CD8-positive, alpha-beta memory T cell (primary cell): ENCODE results near the gene LCE5A. TPM values are rescaled to one million over a fixed set of nuclear protein-coding genes. Genes with fewer than 3 reads are reported as not detected.
A peak's percentile ranks its signal among the peaks of the same experiment; 100 is the strongest.

ENCODE experiments used
- CTCF ChIA-PET: fragments of 350-600 bp; sonication (Branson Sonifier 250); formaldehyde crosslinking; loops from one replicate; lab custom pipeline; 2021; ENCODE audit warnings: antibody characterized with exemption; lab: Charles Lee
- POLR2A ChIA-PET: fragments of 350-600 bp; sonication (Branson Sonifier 250); formaldehyde crosslinking; loops from one replicate; lab custom pipeline; 2021; ENCODE audit warnings: antibody characterized with exemption; lab: Charles Lee
- DNase-seq, 5 donors: peaks; one replicate each; pipeline versions ENCODE4 v3.0.0 to v3.0.0-alpha.2; 2020 to 2022; ENCODE audit warnings: mixed read lengths in 1 of 5
- H3K27ac ChIP-seq: one replicate; pipeline ENCODE4 v1.7.0; 2013; ENCODE audit warnings: low read depth, mild to moderate bottlenecking, low read length, moderate library complexity
- H3K27me3 ChIP-seq: 2 replicates; pipeline ENCODE4 v1.7.0; 2013; ENCODE audit warnings: low read length, mild to moderate bottlenecking; ENCODE audit not compliant: insufficient read depth, poor library complexity, severe bottlenecking
- H3K36me3 ChIP-seq: 2 replicates; pipeline ENCODE4 v1.7.0; 2013; ENCODE audit warnings: mild to moderate bottlenecking, low read length, moderate library complexity; ENCODE audit not compliant: insufficient read depth
- H3K4me1 ChIP-seq: 2 replicates; pipeline ENCODE4 v1.7.0; 2013; ENCODE audit warnings: mild to moderate bottlenecking, low read length, moderate library complexity; ENCODE audit not compliant: insufficient read depth
- H3K4me3 ChIP-seq: 2 replicates; pipeline ENCODE4 v1.7.0; 2013; ENCODE audit warnings: mild to moderate bottlenecking, low read length
- H3K9me3 ChIP-seq: 2 replicates; pipeline ENCODE4 v1.7.0; 2013; ENCODE audit warnings: mild to moderate bottlenecking, low read length
- H3K27ac Mint-ChIP-seq, 8 donors: one replicate each; pipeline ENCODE4 v1.8.0; 2020 to 2021; ENCODE audit warnings: mixed read lengths in 8 of 8, mild to moderate bottlenecking in 6 of 8, inconsistent platforms in 3 of 8, moderate library complexity in 3 of 8
- H3K27me3 Mint-ChIP-seq, 2 donors: one replicate each; pipeline ENCODE4 v1.8.0; 2020 to 2021; ENCODE audit warnings: mixed read lengths in 2 of 2, mild to moderate bottlenecking in 1 of 2, moderate library complexity in 1 of 2
- H3K36me3 Mint-ChIP-seq, 3 donors: one replicate each; pipeline ENCODE4 v1.8.0; 2020 to 2021; ENCODE audit warnings: mixed read lengths in 3 of 3, inconsistent platforms in 1 of 3, mild to moderate bottlenecking in 1 of 3
- H3K4me1 Mint-ChIP-seq, 3 donors: one replicate each; pipeline ENCODE4 v1.8.0; 2020 to 2021; ENCODE audit warnings: mixed read lengths in 3 of 3, inconsistent platforms in 1 of 3, mild to moderate bottlenecking in 1 of 3
- H3K4me3 Mint-ChIP-seq, 7 donors: one replicate each; pipeline ENCODE4 v1.8.0; 2020 to 2021; ENCODE audit warnings: mixed read lengths in 7 of 7, mild to moderate bottlenecking in 6 of 7, moderate library complexity in 4 of 7, inconsistent platforms in 2 of 7
- H3K9me3 Mint-ChIP-seq, 5 donors: one replicate each; pipeline ENCODE4 v1.8.0; 2020 to 2022; ENCODE audit warnings: mixed read lengths in 5 of 5, mild to moderate bottlenecking in 3 of 5, moderate library complexity in 2 of 5, inconsistent platforms in 1 of 5
- polyA plus RNA-seq: library from polyadenylated mRNA; unstranded; fragments of 300-500 nt; fragmentation: Illumina TruSeq; gene quantifications from one replicate; pipeline ENCODE4 v1.2.3, GENCODE V29; 2021
- total RNA-seq, 2 experiments: library from RNA; stranded (reverse); gene quantifications; one replicate each; pipeline ENCODE4 v1.2.3, GENCODE V29; 2021

Gene LCE5A, protein sequence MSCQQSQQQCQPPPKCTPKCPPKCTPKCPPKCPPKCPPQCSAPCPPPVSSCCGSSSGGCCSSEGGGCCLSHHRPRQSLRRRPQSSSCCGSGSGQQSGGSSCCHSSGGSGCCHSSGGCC
- total RNA-seq (not detected), polyA plus RNA-seq (not detected)

DNA sequence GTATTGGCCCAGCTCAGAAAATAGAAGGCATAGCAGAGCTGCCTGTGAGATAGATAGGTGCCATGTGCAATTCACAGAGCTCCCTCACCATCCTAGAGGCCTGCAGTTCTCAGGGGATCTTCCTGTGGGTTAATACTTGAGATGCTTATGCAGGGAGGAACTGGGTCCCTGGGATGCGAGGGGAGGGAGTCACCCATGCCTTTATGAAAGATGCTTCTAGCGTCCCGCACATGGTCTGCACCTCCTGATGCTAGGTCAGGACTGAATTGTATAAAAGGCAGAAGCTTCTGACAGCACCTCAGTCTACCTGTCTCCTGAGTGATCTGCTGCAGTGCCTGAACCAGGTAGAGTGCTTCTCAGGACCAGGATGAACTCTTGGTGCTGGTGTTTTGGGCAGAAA, at the start of gene LCE5A:
Gene LCE5A (plus strand): TSS at position 301 of the 400 bp plus-strand sequence. CDS start 732 bp downstream, outside the sequence.
- H3K9me3 ChIP-seq: no peaks in the 10 kb centered on the region
- H3K27me3 ChIP-seq: peaks cover 10% of the 10 kb centered on the region
- no peaks in the 10 kb centered on the region for H3K9me3 Mint-ChIP-seq
- no peaks in the 10 kb centered on the region for H3K36me3 ChIP-seq
- ChIA-PET POLR2A (no interaction called here), CTCF (no interaction called here)
- no peak within 1 kb of the TSS for H3K27ac ChIP-seq
- no peak within 1 kb of the TSS for H3K4me3 Mint-ChIP-seq
- H3K4me1 Mint-ChIP-seq: peaks cover 0 to 7% (median 5%) of the 10 kb centered on the region in 3 donors
- H3K27ac Mint-ChIP-seq: peak within 1 kb of the TSS in 2 of 8 donors; percentile 19 to 80
- H3K36me3 Mint-ChIP-seq: no peaks in the 10 kb centered on the region
- DNase-seq: no peak
- H3K4me3 ChIP-seq: no peak within 1 kb of the TSS
- H3K4me1 ChIP-seq: no peaks in the 10 kb centered on the region
- H3K27me3 Mint-ChIP-seq: peaks cover 20 to 80% of the 10 kb centered on the region in 2 donors

DNA sequence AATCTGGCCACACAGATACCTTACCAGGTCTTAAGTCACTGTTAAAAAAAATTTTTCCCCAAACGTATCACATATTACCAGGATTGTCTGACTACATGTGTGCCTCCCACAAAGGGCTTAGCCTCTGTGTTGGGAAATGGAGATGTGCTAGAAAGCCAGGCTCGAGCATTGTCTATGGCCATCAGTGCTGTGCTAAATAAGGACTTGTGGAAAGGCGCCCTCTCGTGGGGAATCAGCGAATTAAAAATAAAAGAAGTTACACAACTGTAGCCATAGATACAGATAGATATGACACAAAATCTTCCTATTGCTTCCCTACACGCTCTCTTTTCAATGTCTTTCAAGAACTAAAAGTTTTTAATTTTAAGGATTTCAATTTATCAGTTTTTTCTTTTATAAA, 49.1 kb upstream of the LCE5A start:
- Mint-ChIP-seq H3K27ac (peak overlapping the region in 4 of 8 donors; percentile 6 to 64 (median 36)), H3K4me1 (peaks cover 22 to 31% (median 29%) of the 10 kb centered on the region in 3 donors), H3K36me3 (no peaks in the 10 kb centered on the region), H3K27me3 (peaks cover 5 to 8% of the 10 kb centered on the region in 2 donors), H3K9me3 (peaks cover 0 to 3% (median 2%) of the 10 kb centered on the region in 5 donors), H3K4me3 (peak overlapping the region in 3 of 7 donors; percentile 16 to 54 (median 46))
- peak; percentile 39 to 75 (median 46) for DNase-seq
- H3K4me3 ChIP-seq: no peak overlapping the region
- H3K9me3 ChIP-seq: no peaks in the 10 kb centered on the region
- peaks cover 15% of the 10 kb centered on the region for H3K4me1 ChIP-seq
- H3K27me3 ChIP-seq: no peaks in the 10 kb centered on the region
- ChIA-PET CTCF (interaction anchor here (1.1 to 1.3 kb wide), 2 partner anchors 13 to 272 kb away, joined by 3 read pairs; no protein-coding TSS in a partner anchor), POLR2A (no interaction called here)
- no peak overlapping the region for H3K27ac ChIP-seq
- no peaks in the 10 kb centered on the region for H3K36me3 ChIP-seq

DNA sequence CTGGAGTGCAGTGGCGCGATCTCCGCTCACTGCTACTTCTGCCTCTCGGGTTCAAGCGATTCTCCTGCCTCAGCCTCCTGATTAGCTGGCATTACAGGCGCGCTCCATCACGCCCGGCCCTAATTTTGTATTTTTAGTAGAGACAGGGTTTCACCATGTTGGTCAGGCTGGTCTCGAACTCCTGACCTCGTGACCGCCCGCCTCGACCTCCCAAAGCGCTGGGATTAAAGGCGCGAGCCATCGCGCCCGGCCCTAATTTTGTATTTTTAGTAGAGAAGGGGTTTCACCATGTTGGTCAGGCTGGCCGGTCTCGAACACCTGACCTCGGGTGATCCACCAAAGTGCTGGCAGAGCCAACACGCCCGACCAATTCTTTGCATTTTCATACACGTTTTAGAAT, 48.0 kb upstream of the LCE5A start:
- Mint-ChIP-seq H3K27ac (no peak overlapping the region), H3K27me3 (peaks cover 6 to 11% of the 10 kb centered on the region in 2 donors), H3K4me3 (no peak overlapping the region), H3K4me1 (peaks cover 22 to 31% (median 29%) of the 10 kb centered on the region in 3 donors), H3K36me3 (no peaks in the 10 kb centered on the region), H3K9me3 (peaks cover 0 to 8% (median 5%) of the 10 kb centered on the region in 5 donors)
- ChIA-PET POLR2A (no interaction called here), CTCF (interaction anchor here (1.1 to 1.3 kb wide), 2 partner anchors 14 to 273 kb away, joined by 3 read pairs; no protein-coding TSS in a partner anchor)
- H3K4me3 ChIP-seq: no peak overlapping the region
- H3K4me1 ChIP-seq: peaks cover 15% of the 10 kb centered on the region
- H3K36me3 ChIP-seq: no peaks in the 10 kb centered on the region
- DNase-seq: no peak
- H3K9me3 ChIP-seq: no peaks in the 10 kb centered on the region
- no peak overlapping the region for H3K27ac ChIP-seq
- H3K27me3 ChIP-seq: no peaks in the 10 kb centered on the region

DNA sequence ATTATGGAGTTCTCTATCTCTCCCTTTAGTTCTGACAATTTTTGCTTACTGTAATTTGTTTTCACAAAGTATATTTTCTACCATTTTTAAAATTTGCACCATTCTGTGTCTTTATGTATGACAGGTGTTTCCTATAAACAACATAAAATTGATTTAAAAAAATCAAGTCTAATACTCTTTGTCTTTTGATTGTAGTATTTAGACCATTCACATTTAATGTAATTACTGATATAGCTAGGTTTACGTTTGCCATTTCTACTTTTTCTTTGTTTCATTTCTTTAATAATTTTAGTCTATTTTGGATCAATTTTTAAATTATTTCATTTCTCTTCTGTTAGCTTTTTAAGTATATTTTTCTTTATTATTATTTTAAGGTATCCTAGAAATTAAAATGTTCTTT, 44.4 kb upstream of the LCE5A start:
- ChIA-PET POLR2A (no interaction called here), CTCF (no interaction called here)
- H3K9me3 ChIP-seq: no peaks in the 10 kb centered on the region
- peaks cover 0 to 8% (median 5%) of the 10 kb centered on the region in 5 donors for H3K9me3 Mint-ChIP-seq
- H3K4me3 ChIP-seq: no peak overlapping the region
- peaks cover 3 to 4% (median 3%) of the 10 kb centered on the region in 3 donors for H3K4me1 Mint-ChIP-seq
- H3K27ac Mint-ChIP-seq: no peak overlapping the region
- no peak overlapping the region for H3K27ac ChIP-seq
- H3K36me3 ChIP-seq: no peaks in the 10 kb centered on the region
- no peaks in the 10 kb centered on the region for H3K36me3 Mint-ChIP-seq
- H3K27me3 ChIP-seq: peaks cover 4% of the 10 kb centered on the region
- peaks cover 14 to 32% of the 10 kb centered on the region in 2 donors for H3K27me3 Mint-ChIP-seq
- no peak overlapping the region for H3K4me3 Mint-ChIP-seq
- no peaks in the 10 kb centered on the region for H3K4me1 ChIP-seq
- no peak for DNase-seq

DNA sequence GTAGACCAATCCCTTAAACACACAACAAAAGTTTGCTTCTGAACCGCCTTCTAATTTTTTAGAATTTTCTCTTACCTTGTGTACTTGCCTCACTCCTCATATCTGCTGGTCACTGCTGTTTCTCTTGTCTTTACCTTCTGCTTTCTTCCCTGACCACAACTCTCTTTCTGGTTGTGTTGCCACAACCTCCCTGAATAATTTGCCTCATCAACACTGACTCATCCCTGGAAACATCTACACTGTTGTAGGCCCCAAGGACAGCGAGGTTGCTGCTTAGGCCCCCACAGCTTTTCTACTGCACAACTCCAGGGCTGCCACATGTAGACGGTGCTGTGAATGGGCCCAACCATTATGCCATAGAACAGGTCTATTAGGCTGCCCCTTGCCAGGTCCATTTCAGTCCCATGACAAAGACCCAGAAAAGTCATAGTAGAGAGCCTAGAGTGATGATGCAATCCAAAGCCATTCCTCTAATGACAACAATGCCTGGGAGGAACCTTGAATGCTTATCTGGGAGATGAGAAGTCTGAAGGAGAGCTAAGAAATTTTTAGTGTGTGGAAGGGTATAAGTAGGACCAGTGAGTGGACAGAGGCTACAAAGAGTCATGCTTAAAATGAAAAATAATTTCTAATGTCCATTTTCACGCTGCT, 36.6 kb upstream of the LCE5A start:
- peaks cover 0 to 3% (median 0%) of the 10 kb centered on the region in 3 donors for H3K4me1 Mint-ChIP-seq
- no peaks in the 10 kb centered on the region for H3K36me3 ChIP-seq
- ChIA-PET POLR2A (no interaction called here), CTCF (interaction anchor here (1.4 kb wide), 1 partner anchor 285 kb away, joined by 4 read pairs; no protein-coding TSS in a partner anchor)
- no peak for DNase-seq
- H3K4me3 ChIP-seq: no peak overlapping the region
- no peak overlapping the region for H3K27ac ChIP-seq
- no peaks in the 10 kb centered on the region for H3K9me3 ChIP-seq
- no peaks in the 10 kb centered on the region for H3K4me1 ChIP-seq
- H3K27me3 ChIP-seq: peaks cover 4% of the 10 kb centered on the region
- no peak overlapping the region for H3K27ac Mint-ChIP-seq
- H3K9me3 Mint-ChIP-seq: peaks cover 6 to 37% (median 33%) of the 10 kb centered on the region in 5 donors
- H3K27me3 Mint-ChIP-seq: peaks cover 12 to 15% of the 10 kb centered on the region in 2 donors
- H3K36me3 Mint-ChIP-seq: peaks cover 0 to 43% (median 2%) of the 10 kb centered on the region in 3 donors
- no peak overlapping the region for H3K4me3 Mint-ChIP-seq

DNA sequence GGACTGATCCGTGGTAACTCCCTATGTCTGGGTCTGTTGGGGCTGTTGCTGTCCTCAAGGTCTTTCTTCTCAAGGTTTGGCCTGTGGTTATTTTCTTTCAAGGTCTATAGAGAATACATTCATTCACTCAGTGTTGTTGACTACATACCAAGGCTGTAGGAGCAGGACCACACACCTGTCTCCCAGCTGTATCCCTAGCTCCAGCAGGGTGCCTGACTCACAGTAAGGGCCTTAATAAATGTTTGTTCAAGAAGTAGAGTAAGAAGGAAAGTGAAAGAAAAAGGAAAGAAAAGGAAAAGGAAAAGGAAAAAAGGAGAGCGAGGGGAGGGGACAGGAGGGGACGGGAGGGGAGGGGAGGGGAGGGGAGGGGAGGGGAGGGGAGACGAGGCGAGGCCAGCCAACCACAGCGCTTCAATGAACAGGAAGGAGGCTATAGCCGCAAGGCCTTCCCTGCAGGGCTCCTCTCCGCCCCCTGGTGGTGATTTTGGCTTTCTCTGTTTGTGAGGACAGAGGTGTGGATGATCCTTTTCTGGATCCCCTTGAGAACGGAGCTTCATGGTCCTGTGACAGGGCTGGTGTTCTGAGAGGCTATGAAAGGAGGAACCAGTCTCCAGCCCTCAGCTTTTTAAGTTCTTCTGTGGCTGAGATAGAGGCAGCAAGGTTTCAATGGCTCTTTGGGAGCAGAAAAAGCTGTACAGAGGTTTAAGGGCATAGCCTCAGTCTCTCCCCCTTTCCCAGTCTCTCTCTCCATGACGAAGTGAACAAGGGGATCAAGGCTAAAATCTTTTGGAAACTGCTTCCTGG, 30.6 kb upstream of the LCE5A start:
- peaks cover 7 to 15% (median 10%) of the 10 kb centered on the region in 3 donors for H3K4me1 Mint-ChIP-seq
- H3K9me3 ChIP-seq: no peaks in the 10 kb centered on the region
- no peak overlapping the region for H3K27ac ChIP-seq
- H3K36me3 Mint-ChIP-seq: peaks cover 0 to 31% (median 2%) of the 10 kb centered on the region in 3 donors
- H3K9me3 Mint-ChIP-seq: peaks cover 3 to 30% (median 27%) of the 10 kb centered on the region in 5 donors
- H3K27me3 ChIP-seq: no peaks in the 10 kb centered on the region
- POLR2A ChIA-PET: no interaction called here
- H3K27me3 Mint-ChIP-seq: peaks cover 0 to under 1% of the 10 kb centered on the region in 2 donors
- peak overlapping the region in 7 of 8 donors; percentile 8 to 82 (median 20) for H3K27ac Mint-ChIP-seq
- peak overlapping the region in 4 of 7 donors; percentile 20 to 61 (median 42) for H3K4me3 Mint-ChIP-seq
- CTCF ChIA-PET: interaction anchor here (0.7 to 2.6 kb wide), 4 partner anchors 10 to 21 kb away, joined by 3 to 17 read pairs (median 4); no protein-coding TSS in a partner anchor
- H3K4me1 ChIP-seq: no peaks in the 10 kb centered on the region
- DNase-seq: peak; percentile 7 to 74 (median 48)
- H3K36me3 ChIP-seq: no peaks in the 10 kb centered on the region
- no peak overlapping the region for H3K4me3 ChIP-seq

DNA sequence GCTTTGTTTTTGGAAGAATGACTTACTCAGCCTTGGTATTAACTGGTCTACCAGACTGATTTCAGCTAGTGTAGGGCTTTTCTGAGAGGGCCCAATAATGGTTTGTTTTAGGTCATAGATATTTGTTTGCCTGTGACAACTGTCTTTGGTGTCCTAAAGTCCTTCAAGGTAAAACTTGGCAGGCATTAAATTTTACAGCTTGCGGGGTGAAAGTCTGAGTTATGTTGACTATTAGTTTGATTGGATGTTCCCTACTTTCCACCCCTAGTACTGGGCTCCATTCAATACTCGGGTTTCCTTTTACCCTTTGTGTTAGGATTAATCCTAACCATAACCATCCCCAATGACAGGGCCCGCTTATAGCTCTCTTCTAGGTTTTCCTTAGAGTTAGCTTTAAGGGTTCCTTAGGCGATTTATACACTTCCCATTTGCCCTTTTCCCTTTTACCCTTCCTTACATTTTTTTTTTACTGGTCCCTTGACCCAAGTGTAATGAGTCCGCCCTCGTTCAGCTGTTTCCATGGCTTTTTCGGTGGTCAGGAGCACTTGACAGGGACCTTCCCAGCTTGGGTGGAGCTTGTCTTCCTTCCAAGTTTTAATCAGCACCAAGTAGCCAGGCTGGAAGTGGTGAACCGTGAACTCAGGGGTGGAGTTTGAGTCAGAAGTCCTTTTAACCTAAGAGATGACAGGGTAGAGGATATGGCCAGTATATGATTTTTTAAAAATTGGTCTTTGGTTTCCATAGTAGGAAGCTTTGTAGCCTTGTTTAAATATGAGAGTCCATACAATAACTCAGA, 28.5 kb upstream of the LCE5A start:
- Histone ChIP-seq H3K27me3 (no peaks in the 10 kb centered on the region), H3K4me1 (no peaks in the 10 kb centered on the region), H3K36me3 (no peaks in the 10 kb centered on the region), H3K4me3 (no peak overlapping the region), H3K27ac (no peak overlapping the region), H3K9me3 (no peaks in the 10 kb centered on the region)
- Mint-ChIP-seq H3K4me3 (no peak overlapping the region), H3K36me3 (peaks cover 0 to 15% (median 0%) of the 10 kb centered on the region in 3 donors), H3K9me3 (peaks cover 0 to 10% (median 7%) of the 10 kb centered on the region in 5 donors), H3K27ac (no peak overlapping the region), H3K4me1 (peaks cover 7 to 15% (median 10%) of the 10 kb centered on the region in 3 donors), H3K27me3 (peaks cover 0 to 2% of the 10 kb centered on the region in 2 donors)
- ChIA-PET CTCF (interaction anchor here (1.2 kb wide), 1 partner anchor 12 kb away, joined by 3 read pairs; no protein-coding TSS in a partner anchor), POLR2A (no interaction called here)
- no peak for DNase-seq
